T-helper 17 cell (primary cell): ENCODE results near the gene LYRM7. TPM values are rescaled to one million over a fixed set of nuclear protein-coding genes. Genes with fewer than 3 reads are reported as not detected.

Experiments
- ATAC-seq: fragments of 150-1000 bp; cut with Tn5 transposase; 2 replicates; pipeline ENCODE4 v1.10.0; 2021; ENCODE audit warnings: mild to moderate bottlenecking, moderate library complexity
- DNase-seq, 3 donors: peaks; one replicate each; pipeline versions ENCODE4 v3.0.0 to v3.0.0-alpha.2; 2020 to 2021
- H3K9me3 ChIP-seq: one replicate; pipeline ENCODE4 v1.7.0; 2013; ENCODE audit warnings: low read length, mild to moderate bottlenecking; ENCODE audit not compliant: control insufficient read depth, poor library complexity, severe bottlenecking
- H3K27ac Mint-ChIP-seq: one replicate; pipeline ENCODE4 v1.8.0; 2022; ENCODE audit warnings: mild to moderate bottlenecking, moderate library complexity, mixed read lengths
- H3K27me3 Mint-ChIP-seq: one replicate; pipeline ENCODE4 v1.8.0; 2022; ENCODE audit warnings: mixed read lengths
- H3K36me3 Mint-ChIP-seq: one replicate; pipeline ENCODE4 v1.8.0; 2022; ENCODE audit warnings: low read depth, mixed read lengths
- H3K4me1 Mint-ChIP-seq: one replicate; pipeline ENCODE4 v1.8.0; 2022; ENCODE audit warnings: mild to moderate bottlenecking, mixed read lengths
- H3K4me3 Mint-ChIP-seq: one replicate; pipeline ENCODE4 v1.8.0; 2022; ENCODE audit warnings: mild to moderate bottlenecking, moderate library complexity, mixed read lengths
- total RNA-seq, 4 donors: library from RNA in 2 of 4; stranded (reverse) in 2 of 4; gene quantifications; one replicate each; pipeline ENCODE4 v1.2.3 and lab custom pipeline; 2022 to 2026

LYRM7 gene
- total RNA-seq, 2 donors from 2014 or later = 8.1 to 9.7 TPM

- H3K27me3 Mint-ChIP-seq = no peaks in the 10 kb centered on the region
- no peak for DNase-seq
- ATAC-seq = no peak
- H3K4me3 Mint-ChIP-seq = no peak overlapping the region
- H3K36me3 Mint-ChIP-seq = peaks cover 11% of the 10 kb centered on the region
- H3K27ac Mint-ChIP-seq = peak overlapping the region; percentile 69
- peaks cover 31% of the 10 kb centered on the region for H3K4me1 Mint-ChIP-seq
- H3K9me3 ChIP-seq = no peaks in the 10 kb centered on the region
These were observed 10.6 kb upstream of the LYRM7 start for GRCh38 chr5:131160134-131160533.

- Mint-ChIP-seq H3K36me3 (peaks cover 11% of the 10 kb centered on the region), H3K4me3 (peak overlapping the region; percentile 92), H3K27ac (peak overlapping the region; percentile 95), H3K27me3 (no peaks in the 10 kb centered on the region), H3K4me1 (peaks cover 40% of the 10 kb centered on the region)
- H3K9me3 ChIP-seq = no peaks in the 10 kb centered on the region
- DNase-seq = no peak
- no peak for ATAC-seq
These were observed 7.2 kb upstream of the LYRM7 start for GRCh38 chr5:131163276-131164119.

GRCh38 chr5:131164191-131165118 lies 6.3 kb upstream of the LYRM7 start:
- Mint-ChIP-seq H3K4me1 (peaks cover 39% of the 10 kb centered on the region), H3K27ac (peak overlapping the region; percentile 95), H3K27me3 (no peaks in the 10 kb centered on the region), H3K36me3 (peaks cover 5% of the 10 kb centered on the region), H3K4me3 (peak overlapping the region; percentile 95)
- H3K9me3 ChIP-seq = no peaks in the 10 kb centered on the region
- peak; percentile 77 for ATAC-seq
- DNase-seq = peak; percentile 49 to 53 (median 50)

GRCh38 chr5:131165119-131165727 lies 5.5 kb upstream of the LYRM7 start, which contains the start of gene HINT1:
TSS of gene HINT1 (minus strand) at chr5:131165256. CDS start at chr5:131165205, 51 bp downstream.
- Mint-ChIP-seq H3K27ac (peak within 1 kb of the TSS; percentile 95), H3K27me3 (no peaks in the 10 kb centered on the region), H3K4me1 (peaks cover 39% of the 10 kb centered on the region), H3K4me3 (peak within 1 kb of the TSS; percentile 95), H3K36me3 (peaks cover 5% of the 10 kb centered on the region)
- DNase-seq = peak; percentile 89 to 94 (median 93)
- H3K9me3 ChIP-seq = no peaks in the 10 kb centered on the region
- ATAC-seq = peak; percentile 86

- Mint-ChIP-seq H3K4me1 (peaks cover 36% of the 10 kb centered on the region), H3K4me3 (no peak overlapping the region), H3K27me3 (no peaks in the 10 kb centered on the region), H3K27ac (peak overlapping the region; percentile 82), H3K36me3 (no peaks in the 10 kb centered on the region)
- DNase-seq = no peak
- ATAC-seq = no peak
- H3K9me3 ChIP-seq = no peaks in the 10 kb centered on the region
These were observed 3.1 kb upstream of the LYRM7 start for GRCh38 chr5:131167615-131168014.

GRCh38 chr5:131169810-131170539 lies 769 bp upstream of the LYRM7 start:
- Mint-ChIP-seq H3K4me1 (peaks cover 38% of the 10 kb centered on the region), H3K27me3 (no peaks in the 10 kb centered on the region), H3K36me3 (no peaks in the 10 kb centered on the region), H3K27ac (peak overlapping the region; percentile 98), H3K4me3 (peak overlapping the region; percentile 98)
- ATAC-seq (no peak), DNase-seq (no peak)
- H3K9me3 ChIP-seq = no peaks in the 10 kb centered on the region

GRCh38 chr5:131171276-131171810 lies 599 bp downstream of the LYRM7 start:
- H3K4me3 Mint-ChIP-seq = peak overlapping the region; percentile 98
- no peaks in the 10 kb centered on the region for H3K9me3 ChIP-seq
- peak overlapping the region; percentile 98 for H3K27ac Mint-ChIP-seq
- DNase-seq (no peak), ATAC-seq (no peak)
- no peaks in the 10 kb centered on the region for H3K36me3 Mint-ChIP-seq
- H3K27me3 Mint-ChIP-seq = no peaks in the 10 kb centered on the region
- H3K4me1 Mint-ChIP-seq = peaks cover 33% of the 10 kb centered on the region

GRCh38 chr5:131180407-131180806 lies 9.7 kb downstream of the LYRM7 start:
- Mint-ChIP-seq H3K27ac (no peak overlapping the region), H3K4me1 (peaks cover 19% of the 10 kb centered on the region), H3K36me3 (peaks cover 13% of the 10 kb centered on the region), H3K4me3 (no peak overlapping the region), H3K27me3 (no peaks in the 10 kb centered on the region)
- ATAC-seq (no peak), DNase-seq (no peak)
- H3K9me3 ChIP-seq = no peaks in the 10 kb centered on the region

GRCh38 chr5:131182839-131183238 lies 12.1 kb downstream of the LYRM7 start:
- no peak for ATAC-seq
- H3K36me3 Mint-ChIP-seq = peaks cover 9% of the 10 kb centered on the region
- no peaks in the 10 kb centered on the region for H3K9me3 ChIP-seq
- no peaks in the 10 kb centered on the region for H3K27me3 Mint-ChIP-seq
- H3K4me1 Mint-ChIP-seq = peaks cover 12% of the 10 kb centered on the region
- H3K27ac Mint-ChIP-seq = no peak overlapping the region
- no peak overlapping the region for H3K4me3 Mint-ChIP-seq
- DNase-seq = no peak

GRCh38 chr5:131185523-131186104 lies 14.9 kb downstream of the LYRM7 start:
- no peak for DNase-seq
- Mint-ChIP-seq H3K4me1 (peaks cover 7% of the 10 kb centered on the region), H3K4me3 (no peak overlapping the region), H3K27me3 (no peaks in the 10 kb centered on the region), H3K36me3 (peaks cover 8% of the 10 kb centered on the region), H3K27ac (no peak overlapping the region)
- H3K9me3 ChIP-seq = no peaks in the 10 kb centered on the region
- no peak for ATAC-seq

GRCh38 chr5:131186561-131187256 lies 16.0 kb downstream of the LYRM7 start:
- DNase-seq (no peak), ATAC-seq (no peak)
- Mint-ChIP-seq H3K4me3 (no peak overlapping the region), H3K27me3 (no peaks in the 10 kb centered on the region), H3K36me3 (peaks cover 8% of the 10 kb centered on the region), H3K4me1 (peaks cover 7% of the 10 kb centered on the region), H3K27ac (no peak overlapping the region)
- H3K9me3 ChIP-seq = no peaks in the 10 kb centered on the region
